Measurements from ENCODE around the gene ANTXR2.
"Not testable (repeated sequence)": the region's sequence is repeated elsewhere in the genome, so short reads cannot be mapped to it uniquely, and the experiment has no call there.

The ANTXR2 gene

GRCh38 chr4:80072744-80073472 lies at the start of gene ANTXR2:
Gene ANTXR2 (minus strand): TSS chr4:80073229. CDS start chr4:80072560, 669 bp downstream.
- DNase-seq = peak; percentile 75

- not testable (repeated sequence) for DNase-seq
These were observed 48.8 kb upstream of the ANTXR2 start for GRCh38 chr4:80121815-80122214.

GRCh38 chr4:80119620-80120019 lies 46.6 kb upstream of the ANTXR2 start:
- not testable (repeated sequence) for DNase-seq

- no peak for DNase-seq
These were observed 43.5 kb upstream of the ANTXR2 start for GRCh38 chr4:80116516-80116915.

GRCh38 chr4:80115368-80116181 lies 42.5 kb upstream of the ANTXR2 start:
- no peak for DNase-seq

GRCh38 chr4:80114732-80115265 lies 41.8 kb upstream of the ANTXR2 start:
- DNase-seq = no peak

GRCh38 chr4:80113615-80114014 lies 40.6 kb upstream of the ANTXR2 start:
- no peak for DNase-seq

GRCh38 chr4:80112236-80112635 lies 39.2 kb upstream of the ANTXR2 start:
- DNase-seq = no peak

GRCh38 chr4:80111276-80111675 lies 38.2 kb upstream of the ANTXR2 start:
- no peak for DNase-seq

- no peak for DNase-seq
These were observed 34.3 kb upstream of the ANTXR2 start for GRCh38 chr4:80107374-80107773.

GRCh38 chr4:80104927-80105326 lies 31.9 kb upstream of the ANTXR2 start:
- DNase-seq = no peak

GRCh38 chr4:80103629-80104028 lies 30.6 kb upstream of the ANTXR2 start:
- no peak for DNase-seq

GRCh38 chr4:80101792-80102116 lies 28.7 kb upstream of the ANTXR2 start:
- no peak for DNase-seq

- DNase-seq = no peak
These were observed 28.2 kb upstream of the ANTXR2 start for GRCh38 chr4:80101071-80101791.

- DNase-seq = no peak
These were observed 26.6 kb upstream of the ANTXR2 start for GRCh38 chr4:80099671-80100070.

- no peak for DNase-seq
These were observed 25.6 kb upstream of the ANTXR2 start for GRCh38 chr4:80098635-80099034.

GRCh38 chr4:80097400-80098177 lies 24.6 kb upstream of the ANTXR2 start:
- DNase-seq = no peak

- no peak for DNase-seq
These were observed 23.3 kb upstream of the ANTXR2 start for GRCh38 chr4:80096175-80096850.

- no peak for DNase-seq
These were observed 21.2 kb upstream of the ANTXR2 start for GRCh38 chr4:80094191-80094590.

- no peak for DNase-seq
These were observed 20.5 kb upstream of the ANTXR2 start for GRCh38 chr4:80093563-80093962.

- no peak for DNase-seq
These were observed 19.8 kb upstream of the ANTXR2 start for GRCh38 chr4:80092847-80093246.

GRCh38 chr4:80092088-80092487 lies 19.1 kb upstream of the ANTXR2 start:
- no peak for DNase-seq

All from activated T-cell treated with anti-CD3 and anti-CD28 coated beads, Interleukin-2, amount 50 U/mL, for 1 hour (primary cell).